Sigmoid colon (tissue), 7 donors: ENCODE data around the gene CAMSAP3. TPM values are rescaled to one million over a fixed set of nuclear protein-coding genes. Genes with fewer than 3 reads are reported as not detected.

Experiments
- DNase-seq: peaks from one replicate; pipeline ENCODE4 v3.0.0-alpha.2; 2019
- H3K27ac ChIP-seq, 4 donors: fragments of 200-600 bp; sonication (generic); one replicate each; pipeline ENCODE4 v1.5.1; 2016 to 2019; ENCODE audit warnings: mild to moderate bottlenecking in 1 of 4
- H3K27me3 ChIP-seq, 3 donors: fragments of 200-600 bp; sonication (generic); one replicate each; pipeline ENCODE4 v1.5.1; 2019; ENCODE audit warnings: mild to moderate bottlenecking in 1 of 3
- H3K36me3 ChIP-seq, 4 donors: fragments of 200-600 bp; sonication (generic); one replicate each; pipeline ENCODE4 v1.5.1; 2016 to 2019
- H3K4me1 ChIP-seq, 4 donors: fragments of 200-600 bp; sonication (generic); one replicate each; pipeline ENCODE4 v1.5.1; 2017 to 2019
- H3K4me3 ChIP-seq, 4 donors: fragments of 200-600 bp; sonication (generic); one replicate each; pipeline ENCODE4 v1.5.1; 2017 to 2019; ENCODE audit warnings: mild to moderate bottlenecking in 2 of 4, moderate library complexity in 1 of 4
- H3K9me3 ChIP-seq, 4 donors: fragments of 200-600 bp in 3 of 4; sonication (generic) in 3 of 4; one replicate each; pipeline versions ENCODE4 v1.5.1 to v1.6.1; 2013 to 2019
- CTCF ChIP-seq, 4 experiments: fragments of 450-650 bp in 3 of 4; fragments of 200-600 bp in 1 of 4; IDR thresholded peaks; one replicate each; pipeline ENCODE4 v1.5.1; 2016 to 2019; ENCODE audit warnings: antibody characterized with exemption in 4 of 4, mild to moderate bottlenecking in 3 of 4, moderate library complexity in 2 of 4
- EP300 ChIP-seq, 4 donors: sonication (generic); formaldehyde crosslinking; IDR thresholded peaks; one replicate each; pipeline ENCODE4 v1.6.1; 2017; ENCODE audit warnings: antibody characterized with exemption in 4 of 4
- POLR2A ChIP-seq, 2 donors: fragments of 450-650 bp; IDR thresholded peaks; one replicate each; pipeline ENCODE4 v1.6.1; 2016; ENCODE audit warnings: antibody characterized with exemption in 2 of 2, mild to moderate bottlenecking in 2 of 2, moderate library complexity in 2 of 2
- POLR2AphosphoS5 ChIP-seq, 4 donors: sonication (generic); formaldehyde crosslinking; IDR thresholded peaks; one replicate each; pipeline ENCODE4 v1.6.1; 2017; ENCODE audit warnings: antibody characterized with exemption in 4 of 4
- WGBS, 2 donors: extraction: QIAGEN DNeasy Blood & Tissue Kit; methylation state at CpG; one replicate each; pipeline ENCODE4 v1.1.7; 2013; 5-methylcytosine and 5-hydroxymethylcytosine counted together
- intact Hi-C: fragments of 100-400 bp; cut with DNase I; formaldehyde crosslinking; loops from one replicate; pipeline ENCODE4 v1.15.1; 2023
- polyA plus RNA-seq, 3 donors: library from polyadenylated mRNA; stranded (reverse); fragments of 200-250 nt; gene quantifications; one replicate each; pipeline ENCODE4 v1.2.3, GENCODE V29; 2013
- total RNA-seq, 4 donors: library from RNA; depleted of rRNA; stranded (reverse); fragments of >200 nt; gene quantifications; one replicate each; pipeline ENCODE4 v1.1.0, GENCODE V29; 2016
- donor health status: healthy with polysubstance abuse.
- donor health status: Bipolar disorder and iron deficiency.
- donor health status: healthy.

Gene CAMSAP3
- under 1 TPM in 3 of 4 donors, not detected in 1; under 0.01 to 0.28 (median 0.27) TPM for total RNA-seq
- 10 to 100 TPM; 15.6 to 37.2 (median 26.8) TPM for polyA plus RNA-seq

GRCh38 chr19:7595466-7596133, at the start of gene CAMSAP3:
Gene CAMSAP3, plus strand, starts transcription at chr19:7595863. Its CDS starts 140 bp downstream, at chr19:7596003.
- H3K27ac ChIP-seq, result no peak within 1 kb of the TSS
- peak within 1 kb of the TSS in 3 of 4 donors; percentile 24 to 31 (median 30) for H3K4me3 ChIP-seq
- DNase-seq, result no peak

GRCh38 chr19:7545904-7546303, 49.8 kb upstream of the CAMSAP3 start:
- intact Hi-C loops, result no loop called here
- Histone ChIP-seq H3K36me3 (peaks cover 25 to 66% (median 41%) of the 10 kb centered on the region in 4 donors), H3K27me3 (no peaks in the 10 kb centered on the region), H3K4me1 (peaks cover 0 to 3% (median 2%) of the 10 kb centered on the region in 4 donors), H3K4me3 (no peak overlapping the region), H3K27ac (no peak overlapping the region), H3K9me3 (no peaks in the 10 kb centered on the region)
- TF ChIP-seq POLR2AphosphoS5 (IDR thresholded peaks at IDR 0.05) (no peak), EP300 (IDR thresholded peaks at IDR 0.05) (no peak), CTCF (IDR thresholded peaks at IDR 0.05) (no peak), POLR2A (IDR thresholded peaks at IDR 0.05) (no peak)
- no peak for DNase-seq
- WGBS, 2 donors, result 11 to 50% methylated on average over 1 of the region's 1 CpG

More at GRCh38 chr19:7595466-7596133, at the start of gene CAMSAP3:
- Histone ChIP-seq H3K9me3 (no peaks in the 10 kb centered on the region), H3K36me3 (no peaks in the 10 kb centered on the region), H3K4me1 (peaks cover 0 to 11% (median 8%) of the 10 kb centered on the region in 4 donors), H3K27me3 (peaks cover 20 to 84% (median 25%) of the 10 kb centered on the region in 3 donors)
- no peak for TF ChIP-seq CTCF (IDR thresholded peaks at IDR 0.05)
- TF ChIP-seq POLR2A (IDR thresholded peaks at IDR 0.05), result no peak
- no peak for TF ChIP-seq EP300 (IDR thresholded peaks at IDR 0.05)
- TF ChIP-seq POLR2AphosphoS5 (IDR thresholded peaks at IDR 0.05), result no peak
- intact Hi-C loops, result no loop called here
- WGBS, 2 donors, result 1% methylated on average over 78 of the region's 78 CpGs

GRCh38 chr19:7547159-7547558, 48.5 kb upstream of the CAMSAP3 start:
- no peak for DNase-seq
- H3K4me1 ChIP-seq, result peaks cover 0 to 11% (median 11%) of the 10 kb centered on the region in 4 donors
- WGBS, 2 donors, result 85 to 86% methylated on average over 3 of the region's 3 CpGs
- H3K27me3 ChIP-seq, result no peaks in the 10 kb centered on the region
- intact Hi-C loops, result no loop called here
- TF ChIP-seq EP300 (IDR thresholded peaks at IDR 0.05) (no peak), POLR2A (IDR thresholded peaks at IDR 0.05) (no peak), POLR2AphosphoS5 (IDR thresholded peaks at IDR 0.05) (no peak), CTCF (IDR thresholded peaks at IDR 0.05) (no peak)
- H3K4me3 ChIP-seq, result no peak overlapping the region
- no peak overlapping the region for H3K27ac ChIP-seq
- H3K9me3 ChIP-seq, result no peaks in the 10 kb centered on the region
- H3K36me3 ChIP-seq, result peaks cover 14 to 55% (median 28%) of the 10 kb centered on the region in 4 donors

- H3K9me3 ChIP-seq, result no peaks in the 10 kb centered on the region
- H3K27ac ChIP-seq, result no peak overlapping the region
- no peak overlapping the region for H3K4me3 ChIP-seq
- no peaks in the 10 kb centered on the region for H3K27me3 ChIP-seq
- TF ChIP-seq CTCF (IDR thresholded peaks at IDR 0.05) (no peak), EP300 (IDR thresholded peaks at IDR 0.05) (no peak), POLR2A (IDR thresholded peaks at IDR 0.05) (no peak), POLR2AphosphoS5 (IDR thresholded peaks at IDR 0.05) (no peak)
- H3K4me1 ChIP-seq, result peaks cover 0 to 11% (median 11%) of the 10 kb centered on the region in 4 donors
- intact Hi-C loops, result no loop called here
- DNase-seq, result no peak
- 90 to 96% methylated on average over 36 of the region's 36 CpGs for WGBS, 2 donors
- H3K36me3 ChIP-seq, result peaks cover 6 to 52% (median 19%) of the 10 kb centered on the region in 4 donors
These were observed 46.1 kb upstream of the CAMSAP3 start for GRCh38 chr19:7549429-7550148.
